ENCODE measurements around the gene AHSA1.

Gene AHSA1

GRCh38 chr14:77474479-77475177, 16.7 kb downstream of the AHSA1 start:
- no peak for ATAC-seq

GRCh38 chr14:77475432-77476115, 17.7 kb downstream of the AHSA1 start:
- ATAC-seq = no peak

GRCh38 chr14:77478029-77478428, 20.1 kb downstream of the AHSA1 start:
- ATAC-seq = no peak

GRCh38 chr14:77478796-77479195, 20.9 kb downstream of the AHSA1 start:
- ATAC-seq = no peak

- ATAC-seq = no peak
These were observed 24.5 kb downstream of the AHSA1 start for GRCh38 chr14:77482422-77482821.

- no peak for ATAC-seq
These were observed 27.4 kb downstream of the AHSA1 start for GRCh38 chr14:77485256-77485655.

- ATAC-seq = no peak
These were observed 28.2 kb downstream of the AHSA1 start for GRCh38 chr14:77485901-77486678.

- ATAC-seq = no peak
These were observed 30.7 kb downstream of the AHSA1 start for GRCh38 chr14:77488558-77488957.

- no peak for ATAC-seq
These were observed 31.1 kb downstream of the AHSA1 start for GRCh38 chr14:77489041-77489440.

GRCh38 chr14:77490347-77490986, 32.6 kb downstream of the AHSA1 start:
- ATAC-seq = no peak

GRCh38 chr14:77491056-77491455, 33.2 kb downstream of the AHSA1 start:
- no peak for ATAC-seq

- no peak for ATAC-seq
These were observed 37.4 kb downstream of the AHSA1 start for GRCh38 chr14:77495334-77495733.

GRCh38 chr14:77498120-77498979, 40.5 kb downstream of the AHSA1 start, which contains the start of gene ISM2:
ISM2 (minus strand) TSS chr14:77498816; CDS start chr14:77498793, 23 bp downstream.
- peak; percentile 82 to 83 for ATAC-seq

- ATAC-seq = peak in 1 of 2 donors; percentile 4
These were observed 41.2 kb downstream of the AHSA1 start for GRCh38 chr14:77498984-77499527.

- ATAC-seq = no peak
These were observed 44.4 kb downstream of the AHSA1 start for GRCh38 chr14:77502109-77502782.

GRCh38 chr14:77503138-77503537, 45.2 kb downstream of the AHSA1 start:
- no peak for ATAC-seq

GRCh38 chr14:77505031-77505430, 47.1 kb downstream of the AHSA1 start:
- no peak for ATAC-seq

GRCh38 chr14:77507762-77508161, 49.9 kb downstream of the AHSA1 start:
- ATAC-seq = no peak

- ATAC-seq = no peak
These were observed 50.4 kb downstream of the AHSA1 start for GRCh38 chr14:77508249-77508648.

GRCh38 chr14:77508876-77509275, 51.0 kb downstream of the AHSA1 start:
- no peak for ATAC-seq

GRCh38 chr14:77509366-77509765, 51.5 kb downstream of the AHSA1 start:
- ATAC-seq = no peak

All from activated CD4-positive, CD25-positive, alpha-beta regulatory T cell treated with anti-CD3 and anti-CD28 coated beads, Interleukin-2, amount 50 U/mL, for 24 hours (primary cell).